Measurements from ENCODE around the gene NADSYN1.
"Not testable (repeated sequence)": the region's sequence is repeated elsewhere in the genome, so short reads cannot be mapped to it uniquely, and the experiment has no call there.

NADSYN1 gene

DNA sequence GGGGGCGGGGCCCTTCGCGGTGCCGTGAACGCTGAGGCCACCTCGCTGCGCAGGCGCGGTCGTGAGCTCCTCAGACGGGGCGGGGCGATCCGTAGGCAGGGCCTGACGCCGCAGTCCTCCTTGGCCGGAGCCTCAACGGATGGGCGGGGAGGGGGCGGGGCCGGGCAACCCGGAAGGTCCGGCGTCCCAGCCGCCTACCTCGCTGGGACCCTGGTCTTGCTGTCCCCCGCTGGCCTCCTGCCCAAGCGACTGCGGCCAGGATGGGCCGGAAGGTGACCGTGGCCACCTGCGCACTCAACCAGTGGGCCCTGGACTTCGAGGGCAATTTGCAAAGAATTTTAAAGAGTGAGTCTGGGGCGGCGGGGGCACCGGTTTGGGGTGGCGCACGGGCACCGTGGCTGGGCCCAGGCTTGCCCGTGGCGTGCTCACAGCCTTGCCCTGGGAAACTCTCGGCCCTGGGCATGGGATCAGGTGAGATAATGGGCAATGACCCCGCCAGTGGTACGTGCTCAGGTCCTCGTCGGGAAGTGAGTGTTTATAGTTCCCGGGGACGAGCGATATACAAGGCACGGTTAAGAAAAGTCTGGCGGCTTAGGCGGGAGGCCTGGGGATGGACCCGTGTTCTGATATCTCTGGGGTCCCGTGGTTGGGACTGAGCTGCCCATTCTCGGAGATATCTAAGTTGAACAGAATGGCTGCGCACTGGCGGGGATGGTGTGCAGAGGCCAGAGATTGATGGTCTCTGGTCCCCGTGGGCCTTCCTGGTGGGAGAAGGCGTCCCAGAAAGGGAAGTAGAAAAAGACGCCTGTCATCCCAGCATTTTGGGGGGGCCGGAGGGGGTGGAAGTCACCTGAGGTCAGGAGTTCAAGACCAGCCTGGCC, at the start of gene NADSYN1:
Gene NADSYN1, plus strand, starts transcription at position 167 of the 881 bp plus-strand sequence. Its CDS starts 94 bp downstream, at position 261.
- Mint-ChIP-seq H3K36me3 (peaks cover 15% of the 10 kb centered on the region), H3K4me3 (peak within 1 kb of the TSS; percentile 76), H3K27me3 (no peaks in the 10 kb centered on the region), H3K4me1 (peaks cover 27% of the 10 kb centered on the region), H3K27ac (peak within 1 kb of the TSS; percentile 36), H3K9me3 (no peaks in the 10 kb centered on the region)
- ATAC-seq (ENCODE audit: low read depth) (peak; percentile 73), DNase-seq (ENCODE audit: low spot score in 2 of 2) (peak; percentile 84 to 86)

DNA sequence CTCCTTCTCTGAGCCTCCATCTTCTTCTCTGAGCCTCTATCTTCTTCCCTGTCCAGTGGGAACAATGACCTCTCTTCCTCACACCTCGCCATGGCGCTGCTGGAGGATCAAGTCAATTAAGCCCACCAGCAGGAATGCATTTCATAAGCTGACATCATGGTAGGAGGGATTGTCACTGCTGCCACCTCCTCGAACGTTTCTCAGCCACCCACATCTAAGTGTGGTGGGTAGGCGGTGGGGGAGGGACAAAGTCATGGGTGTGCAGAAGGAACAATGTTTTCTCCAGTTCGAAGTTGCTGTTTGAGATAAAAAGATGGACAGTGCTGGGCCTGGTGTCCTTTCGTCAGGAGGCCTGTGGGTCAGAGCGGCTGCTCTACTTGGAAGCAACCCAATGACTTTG, 48.8 kb upstream of the NADSYN1 start:
- H3K36me3 Mint-ChIP-seq: peaks cover 2% of the 10 kb centered on the region
- peaks cover 11% of the 10 kb centered on the region for H3K4me1 Mint-ChIP-seq
- no peak overlapping the region for H3K27ac Mint-ChIP-seq
- H3K27me3 Mint-ChIP-seq: peaks cover 5% of the 10 kb centered on the region
- H3K9me3 Mint-ChIP-seq: peaks cover 7% of the 10 kb centered on the region
- DNase-seq (ENCODE audit: low spot score in 2 of 2) (no peak), ATAC-seq (ENCODE audit: low read depth) (no peak)
- H3K4me3 Mint-ChIP-seq: no peak overlapping the region

DNA sequence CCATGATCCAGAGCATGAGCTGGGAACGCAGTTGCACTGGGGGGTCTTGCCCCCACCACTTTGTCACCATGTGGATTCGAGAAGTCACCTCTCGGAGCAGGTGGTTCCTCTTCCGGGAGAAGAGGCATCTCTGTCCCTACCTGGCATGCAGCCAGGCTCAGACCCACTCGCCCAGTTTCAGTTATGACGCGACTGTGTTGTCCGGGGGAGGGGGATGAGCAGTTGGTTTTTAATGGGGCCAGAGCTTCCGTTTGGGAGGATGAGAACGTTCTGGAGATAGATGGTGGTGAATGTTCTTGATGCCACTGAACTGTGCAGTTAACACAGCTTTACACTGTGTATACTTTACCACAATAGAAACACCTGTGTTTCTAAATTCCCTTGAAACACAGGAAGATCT, 46.3 kb upstream of the NADSYN1 start:
- ATAC-seq (ENCODE audit: low read depth) (no peak), DNase-seq (ENCODE audit: low spot score in 2 of 2) (no peak)
- H3K9me3 Mint-ChIP-seq: peaks cover 13% of the 10 kb centered on the region
- H3K27me3 Mint-ChIP-seq: peaks cover 11% of the 10 kb centered on the region
- H3K4me3 Mint-ChIP-seq: no peak overlapping the region
- H3K27ac Mint-ChIP-seq: no peak overlapping the region
- peaks cover 14% of the 10 kb centered on the region for H3K4me1 Mint-ChIP-seq
- H3K36me3 Mint-ChIP-seq: peaks cover 5% of the 10 kb centered on the region

DNA sequence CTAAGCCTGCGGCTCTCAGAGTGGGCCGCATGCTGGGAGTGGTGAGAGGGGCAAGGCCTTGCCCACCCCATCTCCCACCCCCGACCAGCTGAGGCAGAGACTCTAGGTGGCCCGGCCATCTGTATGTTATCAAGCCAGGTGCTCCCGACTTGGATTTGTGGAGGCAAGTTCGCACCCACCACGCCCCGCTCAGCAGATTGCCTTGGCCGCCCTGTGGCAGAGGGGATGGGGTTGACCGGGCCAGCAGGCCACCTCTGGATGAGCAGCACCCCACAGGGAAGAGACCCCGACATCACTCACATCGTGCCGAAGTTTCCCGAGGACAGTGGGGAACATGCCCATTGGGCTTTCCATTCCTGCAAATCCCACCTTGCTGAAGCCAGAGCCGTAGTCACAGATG, 45.6 kb upstream of the NADSYN1 start:
- H3K4me3 Mint-ChIP-seq: no peak overlapping the region
- no peak for ATAC-seq (ENCODE audit: low read depth)

DNA sequence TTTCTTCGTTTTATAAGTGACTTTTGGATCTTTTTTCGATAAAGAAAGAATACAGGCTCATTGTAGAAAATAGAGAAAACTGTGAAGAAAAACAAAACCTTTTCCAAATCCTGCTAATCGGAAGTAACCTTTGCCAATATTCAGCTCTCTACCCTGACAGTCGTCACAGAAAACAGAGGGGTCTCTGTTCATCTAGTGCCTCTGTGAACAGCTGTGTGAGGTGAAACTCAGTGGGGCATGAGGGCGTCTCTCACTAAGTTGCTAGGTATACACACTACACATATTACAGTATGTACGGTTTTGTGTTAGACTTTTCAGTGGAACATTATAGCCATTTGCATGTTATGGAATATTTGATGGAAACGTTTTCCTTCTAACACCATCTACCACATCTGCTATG, 44.2 kb upstream of the NADSYN1 start:
- peaks cover 11% of the 10 kb centered on the region for H3K27me3 Mint-ChIP-seq
- no peak overlapping the region for H3K27ac Mint-ChIP-seq
- no peak for ATAC-seq (ENCODE audit: low read depth)
- peaks cover 9% of the 10 kb centered on the region for H3K9me3 Mint-ChIP-seq
- peaks cover 5% of the 10 kb centered on the region for H3K36me3 Mint-ChIP-seq
- H3K4me3 Mint-ChIP-seq: no peak overlapping the region
- DNase-seq (ENCODE audit: low spot score in 2 of 2): no peak
- peaks cover 14% of the 10 kb centered on the region for H3K4me1 Mint-ChIP-seq

More for the DNA sequence above, 45.6 kb upstream of the NADSYN1 start:
- Mint-ChIP-seq H3K4me1 (peaks cover 14% of the 10 kb centered on the region), H3K36me3 (peaks cover 5% of the 10 kb centered on the region), H3K27ac (no peak overlapping the region), H3K27me3 (peaks cover 12% of the 10 kb centered on the region), H3K9me3 (peaks cover 13% of the 10 kb centered on the region)
- no peak for DNase-seq (ENCODE audit: low spot score in 2 of 2)

DNA sequence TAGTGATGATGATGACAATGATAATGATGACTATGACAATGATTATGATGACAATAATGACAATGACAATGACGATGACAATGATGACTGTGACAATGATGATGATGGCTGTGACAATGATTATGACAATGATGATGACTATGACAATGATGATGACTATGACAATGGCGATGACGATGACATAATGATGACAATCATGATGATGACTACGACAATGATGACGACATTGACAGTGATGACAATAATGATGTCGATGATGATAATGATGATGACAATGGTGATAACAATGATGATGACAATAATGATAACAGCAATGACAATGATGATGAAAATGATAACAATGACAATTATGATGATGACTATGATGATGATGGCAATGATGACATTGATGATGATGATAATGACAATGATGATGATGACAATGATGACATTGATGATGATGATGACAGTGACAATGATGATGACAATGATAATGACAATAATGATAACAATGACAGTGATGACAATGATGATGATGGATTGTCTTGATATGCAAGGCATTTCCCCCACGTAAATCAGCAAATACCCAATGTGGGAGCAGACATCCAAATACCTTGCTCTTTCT, 42.5 kb upstream of the NADSYN1 start:
- H3K27me3 Mint-ChIP-seq: peaks cover 16% of the 10 kb centered on the region
- peaks cover 3% of the 10 kb centered on the region for H3K36me3 Mint-ChIP-seq
- no peak overlapping the region for H3K4me3 Mint-ChIP-seq

DNA sequence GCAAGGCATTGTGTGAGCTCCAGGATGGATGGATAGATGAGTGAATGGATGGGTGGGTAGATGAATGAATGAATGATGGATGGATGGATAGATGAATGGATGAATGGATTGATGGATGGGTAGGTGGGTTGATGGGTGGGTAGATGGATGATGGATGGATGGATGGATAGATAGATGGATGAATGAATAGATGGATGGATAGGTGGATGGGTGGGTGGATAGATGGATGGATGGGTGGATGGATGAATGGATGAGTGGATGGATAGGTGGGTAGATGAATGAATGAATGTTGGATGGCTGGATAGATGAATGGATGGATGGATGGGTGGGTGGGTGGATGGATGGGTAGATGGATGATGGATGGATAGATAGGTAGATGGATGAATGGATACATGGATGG, 38.4 kb upstream of the NADSYN1 start:
- Mint-ChIP-seq H3K27ac (no peak overlapping the region), H3K27me3 (peaks cover 15% of the 10 kb centered on the region), H3K4me1 (peaks cover 16% of the 10 kb centered on the region), H3K9me3 (peaks cover 11% of the 10 kb centered on the region), H3K36me3 (peaks cover 3% of the 10 kb centered on the region), H3K4me3 (no peak overlapping the region)
- DNase-seq (ENCODE audit: low spot score in 2 of 2): no peak
- no peak for ATAC-seq (ENCODE audit: low read depth)

More for the DNA sequence above, 42.5 kb upstream of the NADSYN1 start:
- no peak for DNase-seq (ENCODE audit: low spot score in 2 of 2)
- no peak for ATAC-seq (ENCODE audit: low read depth)
- peaks cover 11% of the 10 kb centered on the region for H3K9me3 Mint-ChIP-seq
- peaks cover 8% of the 10 kb centered on the region for H3K4me1 Mint-ChIP-seq
- no peak overlapping the region for H3K27ac Mint-ChIP-seq

DNA sequence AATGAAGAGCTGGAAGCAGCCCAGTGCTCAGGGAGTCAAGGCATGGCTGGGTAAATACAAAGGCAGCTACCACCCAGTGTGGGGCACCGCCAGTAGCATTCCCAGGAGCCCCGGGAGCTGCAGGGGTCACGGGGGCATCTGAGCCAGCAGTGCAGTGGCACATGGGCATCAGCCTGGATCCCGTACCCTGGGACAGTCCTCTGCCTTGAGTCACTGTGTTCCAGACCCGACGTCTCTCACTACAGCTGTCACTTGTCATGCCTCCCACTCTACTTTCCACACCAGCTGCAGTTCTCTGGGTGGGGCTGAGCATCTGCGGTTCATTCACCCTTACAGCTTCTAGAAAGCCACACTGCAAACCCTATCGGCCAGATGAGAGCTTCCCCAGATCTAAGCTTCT, 34.4 kb upstream of the NADSYN1 start:
- peaks cover 25% of the 10 kb centered on the region for H3K4me1 Mint-ChIP-seq
- no peaks in the 10 kb centered on the region for H3K36me3 Mint-ChIP-seq
- DNase-seq (ENCODE audit: low spot score in 2 of 2) (peak in 1 of 2 donors; percentile 32), ATAC-seq (ENCODE audit: low read depth) (peak; percentile 91)
- peak overlapping the region; percentile 24 for H3K4me3 Mint-ChIP-seq
- H3K27me3 Mint-ChIP-seq: peaks cover 7% of the 10 kb centered on the region
- no peak overlapping the region for H3K27ac Mint-ChIP-seq
- H3K9me3 Mint-ChIP-seq: peaks cover 5% of the 10 kb centered on the region

DNA sequence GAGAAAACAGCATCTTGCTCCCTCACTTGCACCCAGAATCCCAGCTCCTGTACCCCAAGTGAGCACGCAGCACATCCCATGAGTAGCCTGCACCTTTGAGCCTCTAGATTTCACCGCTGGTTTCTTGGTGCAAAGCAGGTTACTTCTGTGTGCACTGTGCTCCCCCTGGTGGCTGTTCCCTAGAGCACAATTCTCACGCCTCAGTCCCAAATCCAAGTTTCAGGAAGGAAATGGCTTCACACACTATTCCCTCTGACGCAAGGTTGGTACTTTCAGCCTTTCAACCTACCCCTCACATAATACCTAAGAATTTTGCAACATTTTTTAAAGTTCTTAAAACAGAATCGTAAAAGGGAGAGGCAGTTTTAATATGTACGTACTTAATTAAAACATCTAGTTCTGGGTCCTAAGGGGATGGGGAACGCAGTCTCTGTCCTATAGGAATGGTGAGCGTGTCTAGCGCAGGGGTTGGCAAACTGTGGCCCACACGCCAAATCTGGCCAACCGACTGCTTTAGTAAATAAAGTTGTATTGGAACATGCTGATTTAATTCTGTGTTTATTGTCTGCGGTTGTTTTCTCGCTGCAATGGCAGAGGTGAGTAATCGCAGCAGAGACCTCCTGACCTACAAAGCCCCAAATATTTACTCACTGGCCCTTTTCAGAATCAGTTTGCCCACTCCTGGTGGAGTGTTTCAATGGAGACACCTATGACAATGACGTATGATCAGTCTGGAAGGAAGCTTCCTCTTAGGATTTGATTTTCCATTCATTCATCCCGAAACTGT, 32.4 kb upstream of the NADSYN1 start:
- H3K4me1 Mint-ChIP-seq: peaks cover 30% of the 10 kb centered on the region
- DNase-seq (ENCODE audit: low spot score in 2 of 2): peak; percentile 14 to 30
- no peak overlapping the region for H3K27ac Mint-ChIP-seq
- no peak for ATAC-seq (ENCODE audit: low read depth)
- H3K27me3 Mint-ChIP-seq: no peaks in the 10 kb centered on the region
- H3K36me3 Mint-ChIP-seq: no peaks in the 10 kb centered on the region
- no peaks in the 10 kb centered on the region for H3K9me3 Mint-ChIP-seq
- H3K4me3 Mint-ChIP-seq: no peak overlapping the region

DNA sequence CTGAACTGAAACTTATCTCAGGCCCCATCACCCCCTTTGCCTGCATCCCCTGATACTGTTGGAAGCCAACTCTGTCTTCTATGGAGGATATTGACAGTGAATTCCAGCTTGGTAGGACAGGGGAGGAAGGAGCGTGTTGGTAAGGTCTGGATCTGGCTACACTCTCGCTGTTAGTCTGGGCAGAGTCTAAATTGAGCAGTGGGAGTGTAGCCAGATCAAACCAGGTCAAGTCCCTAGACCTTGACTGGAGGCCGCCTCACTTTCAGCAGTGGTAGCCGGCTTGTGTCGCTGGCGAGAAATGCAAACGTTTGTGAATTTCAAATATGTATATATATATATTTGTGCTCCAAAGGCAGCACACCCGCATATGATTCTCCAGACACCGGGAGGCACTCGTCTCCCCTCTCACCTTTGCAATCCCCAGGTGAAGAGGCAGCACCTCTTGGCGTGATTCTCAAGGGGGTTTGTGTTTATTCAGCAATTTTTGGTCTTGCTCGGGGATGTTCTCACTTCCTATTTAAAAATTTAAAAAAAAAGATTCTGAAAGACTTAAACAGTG, 31.5 kb upstream of the NADSYN1 start:
- DNase-seq (ENCODE audit: low spot score in 2 of 2) (no peak), ATAC-seq (ENCODE audit: low read depth) (no peak)
- H3K4me1 Mint-ChIP-seq: peaks cover 36% of the 10 kb centered on the region
- no peaks in the 10 kb centered on the region for H3K27me3 Mint-ChIP-seq
- no peak overlapping the region for H3K27ac Mint-ChIP-seq
- H3K9me3 Mint-ChIP-seq: no peaks in the 10 kb centered on the region
- no peak overlapping the region for H3K4me3 Mint-ChIP-seq
- H3K36me3 Mint-ChIP-seq: no peaks in the 10 kb centered on the region

DNA sequence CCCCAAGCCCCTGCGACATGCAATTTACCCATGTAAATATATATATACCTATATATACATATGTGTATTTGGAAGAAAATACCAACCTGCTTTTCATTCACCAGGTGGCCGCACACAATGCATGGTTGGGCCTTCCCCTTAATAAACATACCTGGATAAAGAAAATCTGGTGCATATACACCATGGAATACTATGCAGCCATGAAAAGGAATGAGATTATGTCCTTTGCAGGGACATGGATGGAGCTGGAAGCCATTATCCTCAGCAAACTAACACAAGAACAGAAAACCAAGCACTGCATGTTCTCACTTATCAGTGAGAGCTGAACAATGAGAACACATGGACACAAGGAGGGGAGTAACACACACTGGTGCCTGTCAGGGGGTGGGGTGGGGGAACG, 30.7 kb upstream of the NADSYN1 start:
- H3K27me3 Mint-ChIP-seq; ATAC-seq (ENCODE audit: low read depth); H3K27ac Mint-ChIP-seq; H3K4me3 Mint-ChIP-seq; H3K9me3 Mint-ChIP-seq; DNase-seq (ENCODE audit: low spot score in 2 of 2); H3K36me3 Mint-ChIP-seq: not testable (repeated sequence)
- peaks cover 38% of the 10 kb centered on the region for H3K4me1 Mint-ChIP-seq

DNA sequence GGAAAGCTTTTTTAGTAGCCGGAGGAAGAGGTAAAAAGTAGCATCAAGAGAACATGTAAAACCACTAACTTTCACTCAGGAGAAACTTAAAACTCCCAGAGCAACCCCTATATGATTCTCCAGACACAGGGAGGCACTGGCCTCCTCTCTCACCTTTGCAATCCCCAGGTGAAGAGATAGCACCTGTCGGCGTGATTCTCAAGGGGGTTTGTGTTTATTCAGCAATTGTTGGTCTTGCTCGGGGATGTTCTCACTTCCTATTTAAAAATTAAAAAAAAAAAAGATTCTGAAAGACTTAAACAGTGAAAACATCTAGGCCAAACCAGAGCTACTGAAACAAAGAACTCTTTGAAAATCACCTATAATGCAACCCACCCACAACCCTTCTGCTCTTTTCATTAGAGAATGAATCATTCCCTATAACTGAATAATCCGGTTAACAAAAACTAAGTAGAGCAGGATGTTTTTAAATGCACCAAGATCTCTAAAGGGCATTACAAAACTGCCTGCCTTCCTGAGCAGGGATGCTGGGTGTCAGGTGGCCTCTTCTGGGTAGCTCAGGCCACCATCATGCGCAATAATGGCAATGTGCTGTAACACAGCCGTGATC, 29.7 kb upstream of the NADSYN1 start:
- H3K4me3 Mint-ChIP-seq: no peak overlapping the region
- H3K4me1 Mint-ChIP-seq: peaks cover 36% of the 10 kb centered on the region
- H3K9me3 Mint-ChIP-seq: no peaks in the 10 kb centered on the region
- ATAC-seq (ENCODE audit: low read depth): peak; percentile 37
- H3K36me3 Mint-ChIP-seq: no peaks in the 10 kb centered on the region
- no peak for DNase-seq (ENCODE audit: low spot score in 2 of 2)
- no peak overlapping the region for H3K27ac Mint-ChIP-seq
- no peaks in the 10 kb centered on the region for H3K27me3 Mint-ChIP-seq

DNA sequence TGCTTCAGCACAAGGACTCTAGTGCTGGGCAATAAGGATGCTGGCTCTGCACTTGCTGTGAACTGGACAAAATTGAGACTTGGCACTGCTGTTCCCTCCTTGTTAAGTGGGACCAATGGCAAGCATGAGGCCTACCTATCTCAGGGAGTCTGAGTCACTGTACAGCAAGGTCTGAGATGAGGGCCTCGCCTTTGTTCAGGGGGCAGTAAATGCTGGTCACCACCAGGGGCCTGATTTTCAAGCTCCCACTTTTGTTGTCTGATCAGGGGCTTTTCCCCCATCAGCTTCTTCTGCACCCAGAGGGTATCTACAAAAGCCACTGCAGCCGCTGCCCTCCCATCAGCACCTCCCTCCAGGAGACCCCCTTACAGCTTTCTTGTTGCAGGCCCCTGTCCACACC, 27.6 kb upstream of the NADSYN1 start:
- H3K36me3 Mint-ChIP-seq: no peaks in the 10 kb centered on the region
- DNase-seq (ENCODE audit: low spot score in 2 of 2): no peak
- H3K27ac Mint-ChIP-seq: no peak overlapping the region
- H3K27me3 Mint-ChIP-seq: no peaks in the 10 kb centered on the region
- H3K9me3 Mint-ChIP-seq: no peaks in the 10 kb centered on the region
- H3K4me1 Mint-ChIP-seq: peaks cover 22% of the 10 kb centered on the region
- H3K4me3 Mint-ChIP-seq: no peak overlapping the region
- ATAC-seq (ENCODE audit: low read depth): no peak

Data from memory B cell (primary cell).